Measurements from ENCODE around the gene NT5DC3. TPM values are rescaled to one million over a fixed set of nuclear protein-coding genes. Genes with fewer than 3 reads are reported as not detected.

NT5DC3 gene
- total RNA-seq, 3 donors from 2014 or later, result 3.8 to 19.9 (median 12.5) TPM

DNA sequence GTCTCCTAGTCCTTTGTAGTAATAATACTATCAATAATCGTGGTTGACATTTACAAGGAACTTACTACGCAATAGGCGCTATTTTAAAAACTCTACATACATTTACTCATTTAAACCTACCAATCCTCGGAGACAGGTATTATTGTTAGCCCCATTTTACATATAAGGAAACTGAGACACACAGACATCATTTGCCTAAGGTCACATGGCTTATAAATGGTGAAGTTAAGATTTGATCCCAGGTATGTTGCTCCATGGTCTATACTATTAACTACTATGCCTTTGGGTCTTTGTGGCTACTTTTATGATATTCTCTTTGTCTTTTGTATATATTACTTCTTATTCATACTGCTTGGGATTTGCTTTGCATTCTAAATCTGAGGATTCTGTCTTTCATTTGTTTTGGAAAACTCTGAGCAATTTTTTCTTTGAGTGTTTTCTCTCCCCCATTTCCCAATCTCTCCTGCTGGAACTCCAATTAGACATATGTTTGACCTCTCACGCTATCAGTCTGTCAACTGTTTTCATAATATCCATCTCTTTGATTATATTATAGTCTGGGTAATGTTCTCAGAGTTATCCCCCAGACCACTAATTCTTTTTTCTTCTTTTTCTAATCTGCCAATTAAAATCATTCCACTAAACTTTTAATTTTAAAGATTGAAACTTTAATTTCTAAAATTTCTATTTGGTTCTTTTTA, 10.9 kb downstream of the NT5DC3 start:
- Histone ChIP-seq H3K27me3 (no peaks in the 10 kb centered on the region), H3K4me1 (no peaks in the 10 kb centered on the region), H3K4me3 (no peak overlapping the region), H3K27ac (no peak overlapping the region), H3K36me3 (no peaks in the 10 kb centered on the region), H3K9me3 (no peaks in the 10 kb centered on the region)
- DNase-seq (ENCODE audit: low spot score in 2 of 2), result no peak
- TF ChIP-seq POLR2AphosphoS5 (IDR thresholded peaks at IDR 0.05), result no peak
- TF ChIP-seq, protein P1, sequence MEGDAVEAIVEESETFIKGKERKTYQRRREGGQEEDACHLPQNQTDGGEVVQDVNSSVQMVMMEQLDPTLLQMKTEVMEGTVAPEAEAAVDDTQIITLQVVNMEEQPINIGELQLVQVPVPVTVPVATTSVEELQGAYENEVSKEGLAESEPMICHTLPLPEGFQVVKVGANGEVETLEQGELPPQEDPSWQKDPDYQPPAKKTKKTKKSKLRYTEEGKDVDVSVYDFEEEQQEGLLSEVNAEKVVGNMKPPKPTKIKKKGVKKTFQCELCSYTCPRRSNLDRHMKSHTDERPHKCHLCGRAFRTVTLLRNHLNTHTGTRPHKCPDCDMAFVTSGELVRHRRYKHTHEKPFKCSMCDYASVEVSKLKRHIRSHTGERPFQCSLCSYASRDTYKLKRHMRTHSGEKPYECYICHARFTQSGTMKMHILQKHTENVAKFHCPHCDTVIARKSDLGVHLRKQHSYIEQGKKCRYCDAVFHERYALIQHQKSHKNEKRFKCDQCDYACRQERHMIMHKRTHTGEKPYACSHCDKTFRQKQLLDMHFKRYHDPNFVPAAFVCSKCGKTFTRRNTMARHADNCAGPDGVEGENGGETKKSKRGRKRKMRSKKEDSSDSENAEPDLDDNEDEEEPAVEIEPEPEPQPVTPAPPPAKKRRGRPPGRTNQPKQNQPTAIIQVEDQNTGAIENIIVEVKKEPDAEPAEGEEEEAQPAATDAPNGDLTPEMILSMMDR (IDR thresholded peaks at IDR 0.05), result no peak
- no peak for TF ChIP-seq POLR2A (IDR thresholded peaks at IDR 0.05)
- intact Hi-C loops (cut with DNase I; ENCODE audit: low total_unique reads), result no loop called here

DNA sequence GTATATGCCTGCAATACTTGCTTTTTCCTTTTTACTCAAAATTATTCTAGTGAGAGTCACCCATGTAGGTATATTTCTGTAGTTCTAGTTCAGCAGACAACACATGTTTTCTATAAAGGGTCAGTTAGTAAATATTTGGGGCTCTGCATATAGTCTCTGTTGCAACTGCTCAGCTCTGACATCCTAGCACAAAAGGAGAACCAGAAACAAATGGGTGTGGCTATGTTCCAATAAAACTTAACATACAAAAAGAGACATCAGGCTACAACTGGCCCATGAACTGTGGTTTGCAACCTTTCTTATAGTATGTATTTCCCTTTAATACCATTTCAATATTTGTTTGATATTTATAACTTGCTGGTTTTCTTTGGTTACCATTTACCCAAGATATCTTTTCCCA, 11.9 kb downstream of the NT5DC3 start:
- DNase-seq (ENCODE audit: low spot score in 2 of 2), result no peak
- Histone ChIP-seq H3K27ac (no peak overlapping the region), H3K4me3 (no peak overlapping the region), H3K9me3 (no peaks in the 10 kb centered on the region), H3K4me1 (no peaks in the 10 kb centered on the region), H3K36me3 (no peaks in the 10 kb centered on the region), H3K27me3 (no peaks in the 10 kb centered on the region)
- TF ChIP-seq POLR2AphosphoS5 (IDR thresholded peaks at IDR 0.05) (no peak), POLR2A (IDR thresholded peaks at IDR 0.05) (no peak)
- TF ChIP-seq, protein P1 (IDR thresholded peaks at IDR 0.05), result no peak
- intact Hi-C loops (cut with DNase I; ENCODE audit: low total_unique reads), result no loop called here

DNA sequence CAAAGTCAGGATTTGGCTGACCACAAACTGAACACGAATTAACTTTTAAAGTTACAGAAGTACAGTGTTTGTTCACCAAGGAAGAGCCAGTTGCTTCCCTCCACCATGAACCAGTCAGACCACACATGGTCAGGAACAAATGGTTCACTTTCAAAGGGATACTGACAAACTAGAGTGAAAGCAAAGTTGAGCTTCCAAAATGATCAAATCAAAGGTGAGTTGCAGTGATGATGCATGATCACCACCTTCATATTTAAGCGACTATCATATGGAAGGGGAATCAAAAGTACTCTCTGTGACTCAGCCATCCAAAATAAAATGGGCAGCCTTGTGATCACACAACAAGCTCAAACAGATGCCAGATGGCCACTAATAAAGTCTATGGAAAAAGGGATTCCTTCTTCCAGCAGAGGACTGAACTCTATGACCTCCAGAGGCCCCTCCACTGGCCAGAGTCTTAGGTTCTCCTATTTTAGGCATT, 13.1 kb downstream of the NT5DC3 start:
- intact Hi-C loops (cut with DNase I; ENCODE audit: low total_unique reads), result no loop called here
- no peak for DNase-seq (ENCODE audit: low spot score in 2 of 2)
- Histone ChIP-seq H3K4me3 (no peak overlapping the region), H3K36me3 (no peaks in the 10 kb centered on the region), H3K4me1 (no peaks in the 10 kb centered on the region), H3K9me3 (no peaks in the 10 kb centered on the region), H3K27ac (peak overlapping the region in 1 of 2 donors; percentile 17), H3K27me3 (no peaks in the 10 kb centered on the region)
- no peak for TF ChIP-seq POLR2A (IDR thresholded peaks at IDR 0.05)
- TF ChIP-seq, protein P1 (IDR thresholded peaks at IDR 0.05), result no peak
- no peak for TF ChIP-seq POLR2AphosphoS5 (IDR thresholded peaks at IDR 0.05)

DNA sequence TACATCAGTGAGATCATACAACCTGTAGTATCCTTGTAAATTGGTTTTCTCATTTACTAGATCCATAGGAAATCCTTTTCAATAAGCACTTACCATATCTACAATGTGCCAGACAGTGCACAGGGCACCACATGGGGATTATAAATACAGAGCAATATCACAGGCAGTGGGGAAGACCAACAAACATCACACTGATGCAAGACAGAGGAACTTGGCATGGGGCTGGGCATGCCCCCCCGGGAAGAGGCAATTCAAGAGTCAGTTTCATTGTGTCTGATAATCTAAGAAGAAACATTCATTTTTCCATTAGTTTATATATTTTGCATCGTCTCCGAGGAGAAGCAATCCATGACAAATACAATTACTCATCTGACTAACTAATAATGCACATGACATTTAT, 16.2 kb downstream of the NT5DC3 start:
- Histone ChIP-seq H3K36me3 (no peaks in the 10 kb centered on the region), H3K9me3 (peaks cover 5% of the 10 kb centered on the region in 2 donors), H3K4me1 (no peaks in the 10 kb centered on the region), H3K27me3 (no peaks in the 10 kb centered on the region), H3K27ac (no peak overlapping the region), H3K4me3 (no peak overlapping the region)
- DNase-seq (ENCODE audit: low spot score in 2 of 2), result no peak
- intact Hi-C loops (cut with DNase I; ENCODE audit: low total_unique reads), result no loop called here
- TF ChIP-seq POLR2AphosphoS5 (IDR thresholded peaks at IDR 0.05) (no peak), POLR2A (IDR thresholded peaks at IDR 0.05) (no peak)
- TF ChIP-seq, protein P1 (IDR thresholded peaks at IDR 0.05), result no peak

DNA sequence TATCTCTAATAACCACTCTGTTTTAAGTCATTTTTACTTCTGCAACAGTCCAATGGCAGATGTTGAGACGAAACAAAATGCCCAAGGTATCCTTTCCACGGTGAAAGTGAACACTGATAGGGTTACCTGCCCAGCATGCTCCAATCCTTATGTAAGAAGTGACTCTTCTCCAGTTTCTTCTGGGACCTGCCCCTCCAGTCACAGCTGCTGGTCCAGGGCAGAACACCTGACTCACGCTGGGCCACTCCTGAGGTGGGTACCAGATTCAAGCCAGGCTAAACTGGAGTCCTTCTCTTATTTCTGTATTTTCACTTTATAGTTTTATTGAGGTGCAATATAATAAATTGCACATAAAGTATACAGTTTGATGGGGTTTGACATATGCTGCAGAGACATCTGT, 16.7 kb downstream of the NT5DC3 start:
- Histone ChIP-seq H3K4me3 (no peak overlapping the region), H3K27ac (no peak overlapping the region), H3K9me3 (peaks cover 5% of the 10 kb centered on the region in 2 donors), H3K36me3 (no peaks in the 10 kb centered on the region), H3K4me1 (no peaks in the 10 kb centered on the region), H3K27me3 (no peaks in the 10 kb centered on the region)
- TF ChIP-seq POLR2AphosphoS5 (IDR thresholded peaks at IDR 0.05), result no peak
- no peak for TF ChIP-seq POLR2A (IDR thresholded peaks at IDR 0.05)
- TF ChIP-seq, protein P1 (IDR thresholded peaks at IDR 0.05), result no peak
- intact Hi-C loops (cut with DNase I; ENCODE audit: low total_unique reads), result no loop called here
- no peak for DNase-seq (ENCODE audit: low spot score in 2 of 2)

All from breast epithelium (tissue), 4 donors.